Measurements from ENCODE around the gene FKBP9.

- no peak for TF ChIP-seq CTCF (IDR thresholded peaks at IDR 0.05)
- no peak for TF ChIP-seq POLR2A (IDR thresholded peaks at IDR 0.05)
These were observed 47.0 kb upstream of the FKBP9 start for GRCh38 chr7:32910195-32910594.

All from heart left ventricle (tissue), 13 donors.